GM18517 (cell line): ENCODE measurements around the gene RFT1.

Experiments
- ATAC-seq: cut with Tn5 transposase; IDR thresholded peaks from one replicate; pipeline ENCODE4 v1.9.1; 2021; ENCODE audit warnings: mild to moderate bottlenecking, moderate library complexity; ENCODE audit not compliant: unreplicated experiment

RFT1 gene

GRCh38 chr3:53150247-53151085, 20.2 kb upstream of the RFT1 start:
- ATAC-seq = no peak

GRCh38 chr3:53149699-53150098, 19.5 kb upstream of the RFT1 start:
- ATAC-seq = no peak

DNA sequence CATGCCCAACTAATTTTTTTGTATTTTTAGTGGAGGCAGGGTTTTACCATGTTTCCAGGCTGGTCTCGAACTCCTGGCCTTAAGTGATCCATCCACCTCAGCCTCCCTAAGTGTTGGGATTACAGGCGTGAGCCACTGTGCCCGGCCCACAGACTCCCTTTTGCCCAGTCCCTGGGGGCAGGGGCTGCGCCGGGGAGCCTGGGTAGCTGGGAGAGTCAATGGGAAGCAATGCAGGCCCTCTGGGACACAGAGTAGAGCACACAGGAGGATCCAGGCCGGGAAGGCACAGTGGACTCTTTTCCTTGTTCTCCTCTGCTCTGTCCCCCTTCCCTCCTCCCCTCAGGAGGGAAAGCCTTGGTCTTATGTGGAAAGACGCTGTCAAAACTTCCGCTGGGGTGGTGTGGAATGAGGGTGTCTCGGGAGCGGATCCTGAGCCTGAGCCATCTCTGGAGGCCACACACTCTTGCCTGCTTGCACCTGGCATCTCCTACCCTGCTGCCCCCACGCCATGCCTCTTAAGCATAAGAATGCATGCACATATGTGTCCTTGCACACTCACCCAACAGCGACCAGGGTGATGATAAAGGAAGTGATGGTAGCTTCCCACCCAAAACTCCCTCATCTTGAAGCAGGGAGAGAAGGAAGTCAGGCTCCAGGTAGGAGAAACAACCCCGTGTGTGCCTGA, 18.9 kb upstream of the RFT1 start:
- no peak for ATAC-seq

DNA sequence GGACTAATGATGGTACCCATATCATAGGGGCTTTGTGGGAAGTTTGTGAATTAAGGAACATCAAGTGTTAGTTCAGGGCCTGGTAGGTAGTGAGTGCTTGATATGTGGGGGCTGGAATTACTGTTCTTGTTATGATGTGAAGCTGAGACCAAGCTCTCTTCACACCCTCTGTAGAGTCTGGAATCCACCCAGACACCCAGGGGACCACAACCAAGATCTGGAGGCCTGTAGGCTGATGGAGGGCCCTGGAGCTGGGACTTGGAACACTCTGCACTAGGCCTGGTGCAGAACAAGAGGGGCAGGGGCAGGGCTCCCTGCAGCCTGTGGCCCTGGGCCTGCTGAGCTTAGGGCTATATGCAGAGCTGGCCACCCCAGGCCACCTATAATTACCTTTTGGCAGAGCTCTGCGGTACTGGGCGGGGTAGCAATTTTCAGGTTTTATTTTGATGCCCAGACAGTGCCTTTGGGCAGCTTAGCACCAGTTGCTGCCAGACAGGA, 17.7 kb upstream of the RFT1 start:
- ATAC-seq = no peak

DNA sequence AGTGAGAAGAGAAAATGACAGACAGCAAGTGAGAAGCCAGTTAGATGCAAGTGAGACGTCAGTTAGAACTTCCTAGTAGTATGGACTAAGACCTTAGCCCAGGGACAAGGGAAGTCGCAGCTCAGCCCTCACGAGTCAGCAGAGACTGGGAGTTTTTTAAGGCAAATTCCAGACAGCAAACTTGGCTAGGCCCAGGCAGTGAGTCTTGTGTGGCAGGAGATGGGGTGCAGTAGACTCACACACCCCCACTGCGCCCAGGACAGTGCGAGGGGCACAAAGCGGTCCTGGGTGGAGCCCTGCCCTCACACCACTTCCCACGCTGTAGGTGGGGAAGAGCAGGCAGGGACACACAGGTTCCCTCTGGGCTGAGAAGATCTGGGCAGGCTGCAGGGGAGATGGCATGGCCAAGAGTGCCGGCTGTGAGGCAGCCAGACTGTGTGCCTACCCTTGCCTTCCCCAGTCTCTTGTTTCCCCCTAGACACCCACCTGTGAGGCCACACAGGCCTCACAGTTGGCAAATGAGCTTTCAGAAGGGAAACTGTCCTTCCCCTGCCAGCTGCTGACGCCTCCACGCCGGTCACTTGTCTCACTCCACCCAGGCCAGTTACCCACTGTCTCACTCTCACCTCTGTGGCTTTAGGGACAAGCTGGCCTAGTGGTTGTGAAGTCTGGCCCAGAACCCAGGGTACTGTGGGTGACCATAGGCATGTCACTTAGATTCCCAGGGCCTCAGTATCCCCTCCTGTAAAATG, 17.1 kb upstream of the RFT1 start:
- ATAC-seq = no peak

DNA sequence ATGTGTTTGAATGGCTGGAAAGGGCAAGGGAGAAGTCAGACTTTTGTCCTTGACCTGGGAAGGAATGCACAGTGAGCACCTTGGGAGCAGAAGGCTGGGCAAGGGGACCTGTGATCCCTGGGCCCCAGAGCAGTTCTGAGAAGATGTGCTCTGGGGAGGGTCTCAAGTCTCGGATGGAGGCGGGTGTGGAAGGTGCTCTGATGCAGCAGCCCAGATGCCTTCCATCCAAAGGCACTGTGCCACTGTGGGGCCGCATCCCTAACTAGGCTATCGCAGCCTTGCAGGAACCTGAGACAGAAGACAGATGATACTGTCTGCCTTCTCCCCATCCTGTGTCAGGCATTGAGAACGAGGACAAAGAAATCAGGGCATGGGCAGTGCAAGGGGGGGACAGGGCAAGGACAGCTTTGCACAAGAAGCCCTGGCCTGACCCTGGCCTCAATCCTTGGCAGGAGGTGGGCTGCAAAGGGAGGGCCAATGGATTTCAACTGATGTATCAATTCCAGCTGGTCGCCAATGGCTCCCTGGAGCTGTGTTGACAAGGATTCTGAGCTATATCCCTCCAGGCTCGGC, 16.2 kb upstream of the RFT1 start:
- no peak for ATAC-seq

GRCh38 chr3:53145713-53146080, 15.5 kb upstream of the RFT1 start:
- ATAC-seq = no peak

DNA sequence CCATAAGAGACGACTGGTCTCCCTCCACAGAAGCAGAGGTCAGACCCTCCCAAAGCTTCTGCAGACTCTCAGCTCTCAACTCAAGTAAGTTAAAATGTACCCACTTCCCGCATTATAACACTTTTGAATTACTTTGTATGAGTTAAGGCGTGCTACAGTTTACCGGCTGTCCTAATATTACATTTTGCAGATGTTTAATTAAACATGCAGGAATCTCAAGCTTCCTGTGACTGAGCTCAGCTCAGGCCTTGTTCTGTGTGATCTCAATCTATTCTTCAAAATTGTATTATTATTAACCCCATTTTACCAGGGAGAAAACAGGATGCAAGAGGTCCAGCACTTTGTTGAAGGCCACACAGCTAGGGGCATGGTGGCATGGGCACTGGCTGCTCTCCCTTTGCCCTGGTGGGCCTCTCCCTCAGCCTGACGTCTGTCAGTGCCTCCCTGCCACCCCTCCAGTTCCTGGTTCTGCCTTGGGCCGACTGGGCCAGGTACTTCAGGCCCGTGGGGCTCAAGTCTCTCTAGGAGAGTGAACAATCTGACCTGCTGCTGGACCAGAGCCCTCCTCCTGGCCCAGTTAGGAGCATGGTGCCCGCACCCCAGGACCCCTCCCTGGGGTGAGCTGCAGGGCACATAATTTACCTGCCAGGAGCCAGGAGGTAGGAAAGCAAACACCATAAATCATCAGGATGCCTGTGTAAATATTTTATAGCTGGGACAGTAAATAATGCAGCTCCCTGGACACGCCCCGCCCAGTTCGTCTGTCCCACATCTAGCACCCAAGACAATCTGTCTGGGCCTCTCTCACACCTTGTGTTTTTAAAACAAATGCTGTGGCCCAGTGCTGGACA, 14.9 kb upstream of the RFT1 start:
- no peak for ATAC-seq

- no peak for ATAC-seq
Measured at GRCh38 chr3:53144446-53144845, 14.2 kb upstream of the RFT1 start.

DNA sequence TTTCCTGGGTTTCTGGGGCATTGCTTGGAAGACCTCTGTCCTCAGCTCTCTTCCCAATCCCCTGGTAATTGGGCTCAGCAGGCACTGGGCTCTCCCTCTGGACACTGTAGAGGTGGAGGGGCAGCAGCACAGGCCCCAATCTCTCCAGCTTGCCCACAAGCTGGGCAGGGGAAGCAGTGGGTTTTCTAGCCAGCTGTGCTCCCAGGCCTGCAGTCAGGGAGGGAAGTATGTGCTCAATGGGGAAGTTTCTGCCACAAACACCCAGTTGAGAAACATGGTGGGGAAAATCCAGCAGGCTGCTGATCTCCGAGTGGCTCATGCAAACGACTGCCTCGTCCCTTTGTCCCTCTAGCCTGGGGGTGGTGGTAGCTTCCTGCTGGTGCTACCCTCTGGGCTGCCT, 12.8 kb upstream of the RFT1 start:
- no peak for ATAC-seq

DNA sequence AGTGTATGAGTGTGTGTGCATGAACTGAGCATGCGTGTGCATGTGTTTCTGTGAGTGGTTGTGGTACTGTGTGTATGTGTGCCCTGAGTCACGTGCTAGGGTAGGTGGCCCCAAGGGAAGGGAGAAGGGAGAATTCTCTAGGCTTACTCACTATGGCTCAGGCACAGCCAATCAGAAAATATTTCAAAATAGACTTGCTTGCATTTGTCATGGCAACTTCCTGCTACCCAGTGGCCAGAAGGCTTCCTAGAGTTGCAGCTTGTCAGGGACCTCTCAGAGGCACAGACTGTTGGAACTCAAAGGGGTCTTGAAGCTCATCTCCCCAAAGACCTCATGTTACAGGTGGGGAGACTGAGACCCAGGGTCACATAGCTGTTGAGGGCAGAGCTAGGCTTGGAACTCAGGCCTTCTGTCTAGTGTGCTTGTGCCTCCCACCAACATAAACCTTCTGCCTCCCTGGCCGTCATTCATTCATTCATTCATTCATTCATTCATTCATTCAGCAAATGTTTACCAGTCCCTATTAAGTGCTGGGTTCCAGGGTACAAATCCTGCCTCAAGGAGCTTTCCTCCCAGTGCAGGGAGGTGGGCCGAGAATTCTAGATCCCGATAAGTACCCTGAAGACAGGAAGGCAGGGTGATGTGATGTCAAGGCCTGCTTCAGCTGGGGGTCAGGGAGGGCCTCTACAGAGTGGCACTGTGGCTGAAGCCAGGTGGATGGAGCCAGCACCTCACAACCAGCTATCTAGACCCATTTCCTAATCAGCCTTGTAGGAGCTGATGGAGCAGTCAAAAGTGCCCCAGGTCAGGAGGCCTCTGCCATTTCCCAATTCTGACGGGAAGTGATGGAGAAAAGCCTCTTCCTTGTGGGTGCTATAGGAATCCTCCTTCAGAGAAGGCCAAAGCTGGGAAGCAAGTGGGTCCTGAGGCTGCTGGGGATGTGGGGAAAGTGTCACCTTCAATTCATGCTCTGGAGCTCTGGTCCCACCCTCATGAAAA, 10.9 kb upstream of the RFT1 start:
- ATAC-seq = no peak

DNA sequence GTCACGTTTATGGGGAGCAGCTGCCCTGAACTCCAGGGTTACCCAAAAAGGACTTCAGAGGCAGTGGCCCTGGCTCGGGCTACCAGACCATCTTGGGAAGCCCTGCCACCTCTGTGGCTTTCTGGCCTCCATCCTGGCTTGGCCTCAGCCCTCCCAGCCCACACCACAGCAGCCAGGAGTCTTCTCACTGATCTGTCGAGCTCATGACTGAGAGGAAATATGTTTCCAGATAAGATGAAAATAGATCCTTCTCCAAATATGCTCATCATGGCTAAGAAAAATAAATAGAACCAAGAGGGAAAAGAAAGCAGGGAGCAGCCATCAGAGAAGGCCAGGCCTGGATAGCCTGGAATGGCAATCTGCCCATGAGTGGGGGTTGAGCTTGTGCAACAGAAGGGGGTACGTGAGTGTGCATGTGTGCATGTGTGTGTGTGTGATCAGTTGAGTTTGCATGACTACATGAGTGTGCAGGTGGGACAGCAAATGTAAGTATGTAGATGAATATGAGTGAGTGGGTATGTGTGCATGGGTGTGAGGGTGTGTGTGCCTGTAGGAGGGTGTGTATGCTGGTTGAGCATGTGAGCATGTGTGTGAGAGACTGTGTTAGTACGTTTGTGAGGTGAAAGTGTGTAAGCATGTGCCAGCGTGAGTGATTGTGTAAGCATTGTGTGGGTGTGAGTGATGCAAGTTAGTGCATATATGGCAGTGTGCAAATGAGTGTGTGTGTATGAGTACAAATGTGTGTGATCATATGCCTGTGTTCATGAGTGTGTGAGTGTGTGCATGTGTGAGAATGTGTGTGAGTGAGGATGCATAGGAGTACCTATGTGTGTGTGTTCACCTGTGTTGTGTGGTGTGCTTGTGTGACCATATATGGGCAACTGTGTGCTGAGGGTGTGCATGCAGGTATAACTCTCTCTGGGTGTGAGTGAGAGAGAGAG, 9.9 kb upstream of the RFT1 start:
- no peak for ATAC-seq

DNA sequence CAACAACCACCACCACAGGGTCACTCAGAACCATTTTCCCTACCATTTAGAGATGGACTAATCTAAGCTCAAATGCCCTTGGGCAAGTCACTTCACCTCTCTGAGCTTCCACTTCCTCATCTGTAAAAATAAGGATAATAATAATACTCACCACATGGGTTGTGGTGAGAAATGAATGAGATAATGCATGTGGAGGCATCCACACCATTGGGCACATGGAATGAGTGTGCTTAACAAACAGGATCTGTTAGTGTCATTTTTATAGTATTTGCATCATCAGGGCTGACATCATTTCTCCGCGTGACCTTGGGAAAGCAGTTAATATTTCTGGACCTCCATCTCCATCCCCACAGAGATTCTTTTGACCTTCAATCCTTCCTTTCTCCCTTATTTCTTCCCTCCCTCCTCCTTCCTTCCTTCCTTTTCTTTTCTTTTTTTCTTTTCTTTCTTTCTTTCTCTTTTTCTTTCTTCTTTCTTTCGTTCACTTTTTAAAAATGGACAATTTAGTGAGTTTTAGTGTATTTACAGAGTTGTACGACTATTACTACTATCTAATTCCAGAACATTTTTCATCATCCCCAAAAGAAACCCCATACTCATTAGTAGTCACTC, 7.7 kb upstream of the RFT1 start:
- ATAC-seq = no peak

DNA sequence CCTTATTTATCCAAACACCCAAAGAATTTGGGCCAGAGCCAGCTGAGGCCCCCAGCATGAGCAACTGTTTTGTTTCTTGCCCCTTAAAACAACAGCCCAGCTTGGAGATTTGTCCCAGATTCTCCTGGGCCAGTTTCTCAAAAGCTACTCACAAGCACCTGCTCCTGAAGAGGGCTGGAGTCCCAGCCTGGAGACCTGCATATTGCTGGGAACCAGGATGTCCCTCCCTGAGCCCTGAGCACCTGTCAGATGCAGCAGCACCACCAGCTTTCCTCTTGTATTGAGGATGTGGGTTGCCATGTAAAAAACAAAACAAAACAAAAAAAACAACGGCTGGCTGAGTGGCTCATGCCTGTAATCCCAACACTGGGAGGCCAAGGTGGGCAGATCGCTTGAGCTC, 7.0 kb upstream of the RFT1 start:
- no peak for ATAC-seq

DNA sequence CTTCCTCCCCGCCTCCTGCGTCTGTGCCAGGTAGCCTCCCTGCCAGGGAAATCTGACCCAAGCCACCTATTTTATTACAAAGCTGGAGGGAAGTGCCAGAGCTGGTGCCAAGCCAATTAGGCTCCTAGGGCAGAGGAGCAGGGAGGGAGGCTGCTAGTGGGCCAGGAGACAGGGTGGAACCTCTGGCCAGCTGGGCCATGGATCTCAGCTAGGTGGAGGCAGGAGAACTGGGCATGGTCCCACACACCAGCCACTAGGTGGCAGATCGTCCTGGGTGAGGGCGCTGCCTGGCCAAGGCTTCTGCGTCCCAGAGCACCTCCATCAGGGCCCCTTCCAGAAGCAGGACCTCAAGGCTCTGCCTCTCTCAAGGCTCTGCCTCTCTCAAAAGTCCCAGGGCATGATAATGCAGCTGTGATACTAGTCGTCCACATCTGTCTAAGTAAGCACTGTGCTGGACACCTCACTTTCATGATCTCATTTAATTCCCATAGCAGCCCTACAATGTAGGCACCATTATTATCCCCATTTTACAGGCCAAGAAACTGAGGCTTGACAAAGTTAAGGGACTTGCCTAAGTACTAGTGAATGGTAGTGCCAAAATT, 4.5 kb upstream of the RFT1 start:
- ATAC-seq = peak; percentile 54

- ATAC-seq = no peak
Measured at GRCh38 chr3:53132347-53132746, 2.1 kb upstream of the RFT1 start.

DNA sequence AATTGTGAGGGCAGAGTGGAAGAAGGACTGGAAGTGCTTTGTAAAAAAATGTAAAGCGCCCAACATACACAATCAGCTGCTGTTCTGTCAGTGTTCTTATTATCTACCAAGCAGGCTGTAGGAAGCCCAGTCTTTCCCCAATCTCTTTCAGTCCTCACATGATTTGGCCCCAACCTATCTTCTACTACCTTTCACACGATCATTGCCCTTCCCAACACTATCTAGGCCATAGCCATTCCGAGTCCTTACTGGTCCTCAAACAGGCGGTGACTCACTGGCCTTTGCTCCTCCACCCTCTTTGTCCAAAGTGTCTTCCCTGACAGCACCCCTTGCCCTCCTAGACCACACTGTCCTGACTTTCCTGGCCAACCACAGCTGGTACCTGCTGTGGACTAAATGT, 861 bp upstream of the RFT1 start:
- ATAC-seq = no peak
